IMR-90 (cell line): ENCODE measurements around the gene NQO2. TPM values are rescaled to one million over a fixed set of nuclear protein-coding genes. Genes with fewer than 3 reads are reported as not detected.
A peak's percentile ranks its signal among the peaks of the same experiment; 100 is the strongest.

Source experiments
- ATAC-seq: fragments of 200-7000 bp; cut with Tn5 transposase; 2 replicates; pipeline ENCODE4 v1.9.1; 2020; ENCODE audit warnings: low read depth, mild to moderate bottlenecking, moderate library complexity
- BruUV-seq: library from RNA; stranded (reverse); fragments of 400-500 nt; replicated peaks from 2 replicates; lab custom pipeline; 2021; lab: Mats Ljungman, UMichigan
- CTCF ChIA-PET: fragments of 300-600 bp; formaldehyde crosslinking; extraction: SDS; loops from one replicate; lab custom pipeline; 2021; ENCODE audit warnings: antibody characterized with exemption; lab: Yijun Ruan, JAX
- POLR2A ChIA-PET: fragments of 300-600 bp; sonication (Branson Sonifier 250); formaldehyde crosslinking; loops from one replicate; lab custom pipeline; 2022; ENCODE audit warnings: antibody characterized with exemption; ENCODE audit not compliant: unreplicated experiment; lab: Charles Lee
- DNase-seq: peaks from one replicate; pipeline ENCODE4 v3.0.0; 2013
- H2AFZ ChIP-seq: replicated peaks from 2 replicates; pipeline ENCODE3; 2013; ENCODE audit warnings: low read length, mild to moderate bottlenecking; ENCODE audit not compliant: poor library complexity
- H2AK5ac ChIP-seq: 2 replicates; pipeline ENCODE4 v1.6.1; 2013; ENCODE audit warnings: low read depth, low read length, inconsistent platforms
- H2AK9ac ChIP-seq: replicated peaks from 2 replicates; pipeline ENCODE3; 2013; ENCODE audit warnings: mild to moderate bottlenecking, low read depth, low read length, moderate library complexity; ENCODE audit not compliant: poor library complexity
- H2BK120ac ChIP-seq: 2 replicates; pipeline ENCODE4 v1.6.1; 2013; ENCODE audit warnings: low read depth, low read length, inconsistent platforms
- H2BK15ac ChIP-seq: 3 replicates; pipeline ENCODE4 v1.6.1; 2013; ENCODE audit warnings: low read depth, low read length, inconsistent platforms
- H2BK20ac ChIP-seq: 2 replicates; pipeline ENCODE4 v1.6.1; 2013; ENCODE audit warnings: low read depth, mild to moderate bottlenecking, inconsistent platforms, low read length, moderate library complexity
- H2BK5ac ChIP-seq: 2 replicates; pipeline ENCODE4 v1.6.1; 2013; ENCODE audit warnings: mild to moderate bottlenecking, low read depth, low read length, inconsistent platforms; ENCODE audit not compliant: poor library complexity, severe bottlenecking
- H3K14ac ChIP-seq: replicated peaks from 2 replicates; pipeline ENCODE4 v1.6.1; 2013; ENCODE audit warnings: low read depth, low read length, inconsistent platforms
- H3K18ac ChIP-seq: 2 replicates; pipeline ENCODE4 v1.6.1; 2013; ENCODE audit warnings: low read depth, low read length, control low read depth
- H3K23ac ChIP-seq: 2 replicates; pipeline ENCODE4 v1.6.1; 2013; ENCODE audit warnings: low read depth, low read length, inconsistent platforms
- H3K27ac ChIP-seq: 2 replicates; pipeline ENCODE4 v1.5.1; 2013; ENCODE audit warnings: mild to moderate bottlenecking, control low read depth, low read length; ENCODE audit not compliant: insufficient read depth
- H3K27me3 ChIP-seq: 2 replicates; pipeline ENCODE4 v1.6.1; 2013; ENCODE audit warnings: low read length; ENCODE audit not compliant: control insufficient read depth, insufficient read depth
- H3K36me3 ChIP-seq: 2 replicates; pipeline ENCODE4 v1.6.1; 2013; ENCODE audit warnings: low read length, mixed read lengths; ENCODE audit not compliant: control insufficient read depth, insufficient read depth
- H3K4ac ChIP-seq: 2 replicates; pipeline ENCODE4 v1.6.1; 2013; ENCODE audit warnings: low read depth, low read length, inconsistent platforms
- H3K4me1 ChIP-seq: 2 replicates; pipeline ENCODE4 v1.6.1; 2013; ENCODE audit warnings: low read length, mixed read lengths; ENCODE audit not compliant: control insufficient read depth, insufficient read depth
- H3K4me2 ChIP-seq: 2 replicates; pipeline ENCODE4 v1.6.1; 2013; ENCODE audit warnings: low read depth, mild to moderate bottlenecking, control low read depth, low read length, moderate library complexity
- H3K4me3 ChIP-seq: 2 replicates; pipeline ENCODE4 v1.5.1; 2013; ENCODE audit warnings: low read depth, mild to moderate bottlenecking, control low read depth, low read length, moderate library complexity; ENCODE audit not compliant: insufficient read depth
- H3K56ac ChIP-seq: 2 replicates; pipeline ENCODE4 v1.6.1; 2013; ENCODE audit warnings: low read length, inconsistent platforms; ENCODE audit not compliant: insufficient read depth; ENCODE audit errors: extremely low read depth
- H3K79me1 ChIP-seq, 2 experiments: 2 replicates each; pipeline ENCODE4 v1.6.1; 2013; ENCODE audit warnings: low read length in 2 of 2, inconsistent platforms in 1 of 2, low read depth in 1 of 2
- H3K9ac ChIP-seq: 2 replicates; pipeline ENCODE4 v1.6.1; 2013; ENCODE audit warnings: low read depth, low read length, control low read depth
- H3K9me1 ChIP-seq: 2 replicates; pipeline ENCODE4 v1.6.1; 2013; ENCODE audit warnings: low read length, inconsistent platforms; ENCODE audit not compliant: insufficient read depth
- H3K9me3 ChIP-seq: 2 replicates; pipeline ENCODE4 v1.6.1; 2013; ENCODE audit warnings: low read length; ENCODE audit not compliant: control insufficient read depth, insufficient read depth
- H4K20me1 ChIP-seq: 2 replicates; pipeline ENCODE4 v1.6.1; 2013; ENCODE audit warnings: low read length, inconsistent platforms; ENCODE audit not compliant: insufficient read depth
- H4K5ac ChIP-seq: 2 replicates; pipeline ENCODE4 v1.6.1; 2013; ENCODE audit warnings: mild to moderate bottlenecking, low read depth, low read length, control low read depth
- H4K8ac ChIP-seq, 2 experiments: 2 replicates each; pipeline ENCODE4 v1.6.1; 2013; ENCODE audit warnings: low read depth in 2 of 2, low read length in 2 of 2, control low read depth in 1 of 2, inconsistent platforms in 1 of 2
- H4K91ac ChIP-seq: 2 replicates; pipeline ENCODE4 v1.6.1; 2013; ENCODE audit warnings: low read depth, low read length, inconsistent platforms; ENCODE audit not compliant: insufficient read depth
- BHLHE40 ChIP-seq: fragments of 150-350 bp; IDR thresholded peaks from 2 replicates; pipeline ENCODE4 v1.6.1; 2016; ENCODE audit warnings: mild to moderate bottlenecking, low read depth, low read length
- CEBPB ChIP-seq: IDR thresholded peaks from 2 replicates; pipeline ENCODE4 v1.6.1; 2012; ENCODE audit warnings: low read depth, low read length, improper control_type of control experiment
- CHD1 ChIP-seq: IDR thresholded peaks from 2 replicates; pipeline ENCODE4 v1.6.1; 2012; ENCODE audit warnings: low read depth, low read length, improper control_type of control experiment
- FOS ChIP-seq: fragments of 150-350 bp; IDR thresholded peaks from 2 replicates; pipeline ENCODE4 v1.6.1; 2016; ENCODE audit warnings: low read depth, low read length
- MAFK ChIP-seq: IDR thresholded peaks from 2 replicates; pipeline ENCODE4 v1.6.1; 2012; ENCODE audit warnings: low read depth, low read length, improper control_type of control experiment
- MAZ ChIP-seq: IDR thresholded peaks from 2 replicates; pipeline ENCODE4 v1.6.1; 2012; ENCODE audit warnings: low read depth, mild to moderate bottlenecking, low read length, improper control_type of control experiment, moderate library complexity, borderline replicate concordance
- MXI1 ChIP-seq: IDR thresholded peaks from 2 replicates; pipeline ENCODE4 v1.6.1; 2012; ENCODE audit warnings: low read depth, mild to moderate bottlenecking, low read length, moderate library complexity, borderline replicate concordance
- NFE2L2 ChIP-seq: fragments of 150-350 bp; IDR thresholded peaks from 2 replicates; pipeline ENCODE4 v1.6.1; 2016; ENCODE audit warnings: low read depth, mild to moderate bottlenecking, low read length
- POLR2A ChIP-seq: IDR thresholded peaks from 2 replicates; pipeline ENCODE4 v1.6.1; 2012; ENCODE audit warnings: mild to moderate bottlenecking, low read depth, low read length
- RAD21 ChIP-seq: IDR thresholded peaks from 2 replicates; pipeline ENCODE4 v1.6.1; 2012; ENCODE audit warnings: low read length, improper control_type of control experiment
- RCOR1 ChIP-seq: IDR thresholded peaks from 2 replicates; pipeline ENCODE4 v1.6.1; 2012; ENCODE audit warnings: mild to moderate bottlenecking, low read length, improper control_type of control experiment; ENCODE audit not compliant: insufficient replicate concordance
- RFX5 ChIP-seq: IDR thresholded peaks from 2 replicates; pipeline ENCODE4 v1.8.0; 2012; ENCODE audit warnings: low read depth, mild to moderate bottlenecking, low read length, moderate library complexity
- SMC3 ChIP-seq: fragments of 150-350 bp; IDR thresholded peaks from 2 replicates; pipeline ENCODE4 v1.6.1; 2016; ENCODE audit warnings: low read depth, mild to moderate bottlenecking, antibody characterized with exemption, low read length, moderate library complexity
- WGBS, 2 experiments: methylation state at CpG; one replicate each; pipeline versions ENCODE4 v1.1.5 to v1.1.7; 2013; ENCODE audit warnings: missing lambda C conversion rate in 2 of 2; ENCODE audit not compliant: insufficient read length in 1 of 2; ENCODE audit errors: extremely low coverage in 2 of 2; 5-methylcytosine and 5-hydroxymethylcytosine counted together
- dilution Hi-C: fragments of 300-500 bp; cut with HindIII; formaldehyde crosslinking; loops from one replicate; pipeline ENCODE4 v1.14.3; 2018; ENCODE audit warnings: low sequenced_read_pairs; ENCODE audit not compliant: unreplicated experiment
- in situ Hi-C: fragments of 300-500 bp; cut with MboI; formaldehyde crosslinking; loops from 3 replicates; pipeline ENCODE4 v1.14.3; 2019; ENCODE audit warnings: low sequenced_read_pairs, inconsistent platforms, mixed read lengths
- intact Hi-C: fragments of 100-400 bp; cut with micrococcal nuclease; formaldehyde crosslinking; loops from 2 replicates; pipeline ENCODE4 v1.10.0; 2022
- polyA plus RNA-seq, 3 experiments: library from polyadenylated mRNA; depleted of rRNA; stranded (reverse); fragments of >200 nt; gene quantifications; 2 replicates each; pipeline ENCODE4 v1.2.3, GENCODE V29; 2012; ENCODE audit warnings: low replicate concordance in 1 of 3
- total RNA-seq: library from RNA; depleted of rRNA; stranded (reverse); fragments of >200 nt; gene quantifications from 2 replicates; pipeline ENCODE4 v1.2.3, GENCODE V29; 2012
- TF ChIP-seq, protein P1 (sequence below): fragments of 150-350 bp; IDR thresholded peaks from 2 replicates; pipeline ENCODE4 v1.6.1; 2016; ENCODE audit warnings: low read depth, mild to moderate bottlenecking, low read length, moderate library complexity, borderline replicate concordance
- TF ChIP-seq, protein P2 (sequence below): conservative IDR thresholded peaks from 2 replicates; pipeline ENCODE4 v1.5.1; 2012; ENCODE audit warnings: mild to moderate bottlenecking, low read depth, low read length, improper control_type of control experiment
- TF ChIP-seq, protein P3 (sequence below): fragments of 150-350 bp; IDR thresholded peaks from 2 replicates; pipeline ENCODE4 v1.6.1; 2017; ENCODE audit warnings: mild to moderate bottlenecking, antibody characterized with exemption, low read length, low read depth

NQO2 gene
- total and polyA plus RNA-seq, 2 of the 4 experiments (the other 2 are of a cell fraction), result 42.5 to 72.1 TPM

DNA sequence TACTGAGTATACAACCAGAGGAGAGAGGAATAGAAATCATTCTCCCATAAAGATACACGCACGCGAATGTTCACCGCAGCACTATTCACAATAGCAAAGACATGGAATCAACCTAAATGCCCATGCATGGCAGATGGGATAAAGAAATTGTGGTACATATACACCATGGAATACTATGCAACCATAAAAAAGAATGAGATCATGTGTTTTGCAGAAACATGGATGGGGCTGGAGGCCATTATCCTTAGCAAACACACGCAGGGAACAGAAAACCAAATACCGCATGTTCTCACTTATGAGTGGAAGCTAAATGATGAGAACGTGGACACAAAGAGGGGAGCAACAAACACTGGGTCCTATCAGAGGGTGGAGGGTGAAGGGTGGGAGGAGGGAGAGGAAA is 31.8 kb upstream of the NQO2 start:
- POLR2A ChIA-PET, result no interaction called here
- H3K23ac ChIP-seq, result no peak overlapping the region
- H2AK9ac ChIP-seq, result no peak overlapping the region
- peak overlapping the region; percentile 37; the same call in 1 of the 2 replicates for H2AK5ac ChIP-seq
- H3K79me1 ChIP-seq, result peaks cover 25 to 75% of the 10 kb centered on the region in 2 experiments
- peaks cover 14% of the 10 kb centered on the region for H3K9me1 ChIP-seq
- H4K20me1 ChIP-seq, result peaks cover 20% of the 10 kb centered on the region; the same call in 1 of the 2 replicates
- peaks cover 3% of the 10 kb centered on the region; the same call in 1 of the 2 replicates for H3K36me3 ChIP-seq
- H2BK15ac ChIP-seq, result no peak overlapping the region
- WGBS, 2 experiments, result 100% methylated on average over 3 of the region's 7 CpGs; no CpG with 5 or more reads in 1 of the 2 experiments
- no peak overlapping the region for H2BK20ac ChIP-seq
- no TSS peak for BruUV-seq
- H3K27ac ChIP-seq, result no peak overlapping the region
- no peak overlapping the region for H4K5ac ChIP-seq
- H3K27me3 ChIP-seq, result no peaks in the 10 kb centered on the region
- intact Hi-C loops (no loop called here), in situ Hi-C loops (no loop called here), dilution Hi-C loops (no loop called here)
- TF ChIP-seq, protein P1, sequence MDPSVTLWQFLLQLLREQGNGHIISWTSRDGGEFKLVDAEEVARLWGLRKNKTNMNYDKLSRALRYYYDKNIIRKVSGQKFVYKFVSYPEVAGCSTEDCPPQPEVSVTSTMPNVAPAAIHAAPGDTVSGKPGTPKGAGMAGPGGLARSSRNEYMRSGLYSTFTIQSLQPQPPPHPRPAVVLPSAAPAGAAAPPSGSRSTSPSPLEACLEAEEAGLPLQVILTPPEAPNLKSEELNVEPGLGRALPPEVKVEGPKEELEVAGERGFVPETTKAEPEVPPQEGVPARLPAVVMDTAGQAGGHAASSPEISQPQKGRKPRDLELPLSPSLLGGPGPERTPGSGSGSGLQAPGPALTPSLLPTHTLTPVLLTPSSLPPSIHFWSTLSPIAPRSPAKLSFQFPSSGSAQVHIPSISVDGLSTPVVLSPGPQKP, result no peak
- no peak for TF ChIP-seq CEBPB
- no peak for TF ChIP-seq CHD1
- TF ChIP-seq MXI1, result no peak
- TF ChIP-seq POLR2A, result no peak
- TF ChIP-seq SMC3, result no peak
- no peak for TF ChIP-seq MAFK
- TF ChIP-seq RAD21, result no peak
- TF ChIP-seq RCOR1, result no peak
- TF ChIP-seq RFX5, result no peak
- TF ChIP-seq, protein P2, sequence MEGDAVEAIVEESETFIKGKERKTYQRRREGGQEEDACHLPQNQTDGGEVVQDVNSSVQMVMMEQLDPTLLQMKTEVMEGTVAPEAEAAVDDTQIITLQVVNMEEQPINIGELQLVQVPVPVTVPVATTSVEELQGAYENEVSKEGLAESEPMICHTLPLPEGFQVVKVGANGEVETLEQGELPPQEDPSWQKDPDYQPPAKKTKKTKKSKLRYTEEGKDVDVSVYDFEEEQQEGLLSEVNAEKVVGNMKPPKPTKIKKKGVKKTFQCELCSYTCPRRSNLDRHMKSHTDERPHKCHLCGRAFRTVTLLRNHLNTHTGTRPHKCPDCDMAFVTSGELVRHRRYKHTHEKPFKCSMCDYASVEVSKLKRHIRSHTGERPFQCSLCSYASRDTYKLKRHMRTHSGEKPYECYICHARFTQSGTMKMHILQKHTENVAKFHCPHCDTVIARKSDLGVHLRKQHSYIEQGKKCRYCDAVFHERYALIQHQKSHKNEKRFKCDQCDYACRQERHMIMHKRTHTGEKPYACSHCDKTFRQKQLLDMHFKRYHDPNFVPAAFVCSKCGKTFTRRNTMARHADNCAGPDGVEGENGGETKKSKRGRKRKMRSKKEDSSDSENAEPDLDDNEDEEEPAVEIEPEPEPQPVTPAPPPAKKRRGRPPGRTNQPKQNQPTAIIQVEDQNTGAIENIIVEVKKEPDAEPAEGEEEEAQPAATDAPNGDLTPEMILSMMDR, result no peak
- no peak for TF ChIP-seq NFE2L2
- no peak for TF ChIP-seq MAZ
- TF ChIP-seq FOS, result no peak
- TF ChIP-seq, protein P3, sequence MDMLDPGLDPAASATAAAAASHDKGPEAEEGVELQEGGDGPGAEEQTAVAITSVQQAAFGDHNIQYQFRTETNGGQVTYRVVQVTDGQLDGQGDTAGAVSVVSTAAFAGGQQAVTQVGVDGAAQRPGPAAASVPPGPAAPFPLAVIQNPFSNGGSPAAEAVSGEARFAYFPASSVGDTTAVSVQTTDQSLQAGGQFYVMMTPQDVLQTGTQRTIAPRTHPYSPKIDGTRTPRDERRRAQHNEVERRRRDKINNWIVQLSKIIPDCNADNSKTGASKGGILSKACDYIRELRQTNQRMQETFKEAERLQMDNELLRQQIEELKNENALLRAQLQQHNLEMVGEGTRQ, result no peak
- TF ChIP-seq BHLHE40, result no peak
- no peak overlapping the region for H4K91ac ChIP-seq
- DNase-seq (no peak), ATAC-seq (no peak)
- H3K14ac ChIP-seq, result no peak overlapping the region
- H2AFZ ChIP-seq, result no peak overlapping the region
- H3K56ac ChIP-seq, result no peak overlapping the region
- H4K8ac ChIP-seq, result no peak overlapping the region
- no peak overlapping the region for H3K18ac ChIP-seq
- H3K9me3 ChIP-seq, result no peaks in the 10 kb centered on the region
- H2BK120ac ChIP-seq, result no peak overlapping the region
- H3K4me1 ChIP-seq, result peaks cover 3% of the 10 kb centered on the region; the same call in 1 of the 2 replicates
- H2BK5ac ChIP-seq, result no peak overlapping the region
- H3K4ac ChIP-seq, result no peak overlapping the region
- no peak overlapping the region for H3K4me2 ChIP-seq
- CTCF ChIA-PET, result interaction anchor here (0.6 kb wide), 1 partner anchor 152 kb away, joined by 9 read pairs; no protein-coding TSS in a partner anchor
- no peak overlapping the region for H3K4me3 ChIP-seq
- no peak overlapping the region for H3K9ac ChIP-seq
